ENCODE results near the gene PRPF38A. TPM values are rescaled to one million over a fixed set of nuclear protein-coding genes. Genes with fewer than 3 reads are reported as not detected.

The PRPF38A gene
- total RNA-seq, 1 donor from 2014 or later, result 20.5 TPM

- Histone ChIP-seq H3K4me3 (no peak overlapping the region), H3K27me3 (ENCODE audit: low read depth) (no peaks in the 10 kb centered on the region), H3K36me3 (peaks cover 70% of the 10 kb centered on the region), H3K27ac (replicated peaks) (no peak overlapping the region), H3K9me3 (replicated peaks) (no peaks in the 10 kb centered on the region), H3K4me1 (peaks cover 14% of the 10 kb centered on the region)
- intact Hi-C loops (cut with micrococcal nuclease), result no loop called here
- no peak for DNase-seq
- TF ChIP-seq, protein P1, sequence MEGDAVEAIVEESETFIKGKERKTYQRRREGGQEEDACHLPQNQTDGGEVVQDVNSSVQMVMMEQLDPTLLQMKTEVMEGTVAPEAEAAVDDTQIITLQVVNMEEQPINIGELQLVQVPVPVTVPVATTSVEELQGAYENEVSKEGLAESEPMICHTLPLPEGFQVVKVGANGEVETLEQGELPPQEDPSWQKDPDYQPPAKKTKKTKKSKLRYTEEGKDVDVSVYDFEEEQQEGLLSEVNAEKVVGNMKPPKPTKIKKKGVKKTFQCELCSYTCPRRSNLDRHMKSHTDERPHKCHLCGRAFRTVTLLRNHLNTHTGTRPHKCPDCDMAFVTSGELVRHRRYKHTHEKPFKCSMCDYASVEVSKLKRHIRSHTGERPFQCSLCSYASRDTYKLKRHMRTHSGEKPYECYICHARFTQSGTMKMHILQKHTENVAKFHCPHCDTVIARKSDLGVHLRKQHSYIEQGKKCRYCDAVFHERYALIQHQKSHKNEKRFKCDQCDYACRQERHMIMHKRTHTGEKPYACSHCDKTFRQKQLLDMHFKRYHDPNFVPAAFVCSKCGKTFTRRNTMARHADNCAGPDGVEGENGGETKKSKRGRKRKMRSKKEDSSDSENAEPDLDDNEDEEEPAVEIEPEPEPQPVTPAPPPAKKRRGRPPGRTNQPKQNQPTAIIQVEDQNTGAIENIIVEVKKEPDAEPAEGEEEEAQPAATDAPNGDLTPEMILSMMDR (IDR thresholded peaks at IDR 0.05; ENCODE audit: borderline replicate concordance), result no peak
These were observed 16.3 kb downstream of the PRPF38A start for GRCh38 chr1:52420713-52421112.

DNA sequence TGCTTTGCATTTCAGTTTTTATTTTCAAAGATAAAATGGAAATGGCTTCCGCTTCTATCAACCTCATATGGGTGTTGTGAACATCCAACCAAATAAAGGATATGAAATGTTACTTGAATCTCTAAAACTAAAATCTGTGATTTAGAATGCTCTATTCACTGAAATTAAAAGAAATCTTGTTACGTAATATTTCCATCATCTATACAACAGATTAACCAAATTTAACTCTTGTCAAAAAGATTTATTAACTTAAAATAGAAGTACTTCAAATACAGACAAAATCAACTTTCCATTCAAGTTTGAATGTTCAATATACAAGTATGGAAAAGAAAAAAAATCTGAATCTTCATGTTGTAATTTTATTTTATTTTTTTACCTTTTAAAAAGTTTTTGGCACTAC, 18.7 kb downstream of the PRPF38A start:
- Histone ChIP-seq H3K27me3 (ENCODE audit: low read depth) (no peaks in the 10 kb centered on the region), H3K27ac (replicated peaks) (no peak overlapping the region), H3K9me3 (replicated peaks) (no peaks in the 10 kb centered on the region), H3K4me3 (no peak overlapping the region), H3K4me1 (peaks cover 14% of the 10 kb centered on the region), H3K36me3 (peaks cover 46% of the 10 kb centered on the region)
- intact Hi-C loops (cut with micrococcal nuclease), result no loop called here
- DNase-seq, result no peak
- TF ChIP-seq, protein P1 (IDR thresholded peaks at IDR 0.05; ENCODE audit: borderline replicate concordance), result no peak

DNA sequence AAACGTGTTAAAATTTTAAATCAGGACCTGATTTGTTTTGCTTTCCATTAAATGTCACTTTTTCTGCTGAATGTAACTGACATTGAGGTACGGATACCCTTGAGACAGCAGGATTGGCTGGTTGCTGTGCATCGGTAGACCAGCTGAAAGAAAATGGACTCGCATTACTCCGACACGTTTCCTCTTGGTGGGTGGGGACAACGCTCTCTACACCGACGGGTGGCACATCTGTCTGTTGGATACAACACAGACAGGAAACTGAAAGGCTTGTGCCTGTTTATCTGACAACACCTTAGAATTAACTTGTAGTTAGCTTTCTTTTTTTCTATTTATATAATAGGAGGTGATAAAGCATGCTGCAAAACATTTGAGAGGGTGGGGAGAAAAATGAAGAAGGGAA, 19.4 kb downstream of the PRPF38A start:
- H3K27ac ChIP-seq (replicated peaks), result peak overlapping the region; percentile 35
- no peak for DNase-seq
- intact Hi-C loops (cut with micrococcal nuclease), result no loop called here

DNA sequence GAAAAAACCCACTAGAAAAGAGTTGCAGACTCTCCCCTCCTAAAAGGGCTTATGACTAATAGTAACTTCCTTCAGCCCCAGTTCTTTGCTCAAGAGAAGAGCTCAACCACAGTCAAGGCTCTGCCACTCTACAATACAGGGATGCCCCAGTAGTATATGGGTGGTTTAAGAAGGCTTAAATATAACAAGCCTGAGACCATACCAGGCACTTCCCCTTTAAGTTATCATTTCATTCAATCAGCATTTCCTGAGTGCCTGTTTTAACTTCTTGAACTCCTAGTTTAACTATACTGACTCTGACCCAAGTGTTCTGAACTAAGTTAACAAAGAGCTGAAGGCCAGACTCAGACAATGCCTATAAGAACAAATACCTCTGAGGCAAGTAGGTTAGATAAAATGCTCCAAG, 19.8 kb downstream of the PRPF38A start:
- H3K27me3 ChIP-seq (ENCODE audit: low read depth), result no peaks in the 10 kb centered on the region
- H3K9me3 ChIP-seq (replicated peaks), result no peaks in the 10 kb centered on the region
- H3K4me1 ChIP-seq, result peaks cover 14% of the 10 kb centered on the region
- H3K36me3 ChIP-seq, result peaks cover 36% of the 10 kb centered on the region
- no peak for DNase-seq
- H3K27ac ChIP-seq (replicated peaks), result peak overlapping the region; percentile 35
- intact Hi-C loops (cut with micrococcal nuclease), result no loop called here
- no peak overlapping the region for H3K4me3 ChIP-seq
- TF ChIP-seq, protein P1 (IDR thresholded peaks at IDR 0.05; ENCODE audit: borderline replicate concordance), result no peak

More for the DNA sequence above, 19.4 kb downstream of the PRPF38A start:
- TF ChIP-seq, protein P1 (IDR thresholded peaks at IDR 0.05; ENCODE audit: borderline replicate concordance), result no peak
- peaks cover 14% of the 10 kb centered on the region for H3K4me1 ChIP-seq
- no peaks in the 10 kb centered on the region for H3K27me3 ChIP-seq (ENCODE audit: low read depth)
- no peak overlapping the region for H3K4me3 ChIP-seq
- H3K9me3 ChIP-seq (replicated peaks), result no peaks in the 10 kb centered on the region
- H3K36me3 ChIP-seq, result peaks cover 39% of the 10 kb centered on the region

DNA sequence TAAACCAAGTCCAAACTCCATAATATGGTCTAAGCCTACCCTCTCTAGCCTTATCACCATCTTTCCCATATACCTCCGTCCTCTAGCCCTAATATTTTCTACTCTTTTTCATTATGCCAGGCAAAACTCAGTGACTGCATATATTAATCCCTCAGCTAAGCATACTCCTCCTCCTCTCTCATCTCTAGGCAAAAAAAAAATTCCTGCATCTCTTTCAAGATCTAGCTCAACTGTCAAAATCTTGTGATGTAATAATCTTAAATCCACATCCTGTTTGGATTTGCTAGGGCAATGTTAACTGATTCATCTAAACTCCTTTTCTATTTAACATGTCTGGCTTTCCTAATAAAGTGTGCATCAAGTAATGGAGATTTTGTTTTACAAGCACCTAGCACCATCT, 20.4 kb downstream of the PRPF38A start:
- TF ChIP-seq, protein P1 (IDR thresholded peaks at IDR 0.05; ENCODE audit: borderline replicate concordance), result no peak
- intact Hi-C loops (cut with micrococcal nuclease), result no loop called here

More for the DNA sequence above, 20.4 kb downstream of the PRPF38A start:
- H3K27me3 ChIP-seq (ENCODE audit: low read depth), result no peaks in the 10 kb centered on the region
- no peaks in the 10 kb centered on the region for H3K9me3 ChIP-seq (replicated peaks)
- H3K4me3 ChIP-seq, result no peak overlapping the region
- H3K4me1 ChIP-seq, result peaks cover 14% of the 10 kb centered on the region
- no peak for DNase-seq
- H3K27ac ChIP-seq (replicated peaks), result no peak overlapping the region
- peaks cover 37% of the 10 kb centered on the region for H3K36me3 ChIP-seq
